H9 (cell line): ENCODE data around the gene SLC35F3. TPM values are rescaled to one million over a fixed set of nuclear protein-coding genes. Genes with fewer than 3 reads are reported as not detected.

Source experiments
- DNase-seq: peaks from one replicate; pipeline ENCODE4 v3.0.0-alpha.2; 2017
- H2AFZ ChIP-seq: one replicate; pipeline ENCODE4 v1.6.1; 2013; ENCODE audit warnings: mild to moderate bottlenecking, low read length, control low read depth, moderate library complexity
- H2AK5ac ChIP-seq: 2 replicates; pipeline ENCODE4 v1.6.1; 2013; ENCODE audit warnings: low read length, control low read depth, mixed read lengths; ENCODE audit not compliant: insufficient read length
- H2BK120ac ChIP-seq: one replicate; pipeline ENCODE4 v1.6.1; 2013; ENCODE audit warnings: low read depth, mild to moderate bottlenecking, low read length, control low read depth, inconsistent platforms; ENCODE audit not compliant: poor library complexity, severe bottlenecking
- H2BK12ac ChIP-seq: 2 replicates; pipeline ENCODE4 v1.6.1; 2013; ENCODE audit warnings: low read length, control low read depth, mixed read lengths, low read depth; ENCODE audit not compliant: insufficient read length
- H2BK15ac ChIP-seq: 2 replicates; pipeline ENCODE4 v1.6.1; 2013; ENCODE audit warnings: low read depth, low read length, control low read depth
- H2BK20ac ChIP-seq: one replicate; pipeline ENCODE4 v1.6.1; 2013; ENCODE audit warnings: low read depth, mild to moderate bottlenecking, low read length, control low read depth, inconsistent platforms; ENCODE audit not compliant: poor library complexity, severe bottlenecking
- H2BK5ac ChIP-seq: 2 replicates; pipeline ENCODE4 v1.6.1; 2013; ENCODE audit warnings: low read length, control low read depth, mixed read lengths; ENCODE audit not compliant: insufficient read length
- H3K14ac ChIP-seq: 2 replicates; pipeline ENCODE4 v1.6.1; 2013; ENCODE audit warnings: low read length, control low read depth; ENCODE audit not compliant: insufficient read depth
- H3K18ac ChIP-seq: 2 replicates; pipeline ENCODE4 v1.6.1; 2013; ENCODE audit warnings: low read depth, mild to moderate bottlenecking, mixed read lengths, low read length, control low read depth; ENCODE audit not compliant: insufficient read length
- H3K23ac ChIP-seq: 2 replicates; pipeline ENCODE4 v1.6.1; 2013; ENCODE audit warnings: low read length, control low read depth, mixed read lengths, low read depth; ENCODE audit not compliant: insufficient read length
- H3K23me2 ChIP-seq: 2 replicates; pipeline ENCODE4 v1.6.1; 2013; ENCODE audit warnings: low read depth, mild to moderate bottlenecking, mixed read lengths, low read length, control low read depth; ENCODE audit not compliant: insufficient read length, poor library complexity, severe bottlenecking
- H3K27ac ChIP-seq: 2 replicates; pipeline ENCODE4 v1.5.1; 2013; ENCODE audit warnings: low read length, control low read depth, mixed read lengths, low read depth; ENCODE audit not compliant: insufficient read length
- H3K27me3 ChIP-seq: 2 replicates; pipeline ENCODE4 v1.6.1; 2013; ENCODE audit warnings: low read length, control low read depth, inconsistent platforms; ENCODE audit not compliant: insufficient read depth
- H3K4ac ChIP-seq: 2 replicates; pipeline ENCODE4 v1.6.1; 2013; ENCODE audit warnings: low read depth, mild to moderate bottlenecking, control low read depth, inconsistent platforms, low read length, moderate library complexity
- H3K4me1 ChIP-seq: 2 replicates; pipeline ENCODE4 v1.6.1; 2013; ENCODE audit warnings: low read length, control low read depth, inconsistent platforms; ENCODE audit not compliant: insufficient read depth
- H3K4me2 ChIP-seq: 2 replicates; pipeline ENCODE4 v1.6.1; 2013; ENCODE audit warnings: low read length, control low read depth, mixed read lengths; ENCODE audit not compliant: insufficient read length, insufficient read depth
- H3K56ac ChIP-seq: 2 replicates; pipeline ENCODE4 v1.6.1; 2013; ENCODE audit warnings: low read depth, mild to moderate bottlenecking, mixed read lengths, low read length, control low read depth; ENCODE audit not compliant: insufficient read length
- H3K79me1 ChIP-seq: 2 replicates; pipeline ENCODE4 v1.6.1; 2013; ENCODE audit warnings: low read depth, mild to moderate bottlenecking, moderate library complexity, low read length, control low read depth, inconsistent platforms; ENCODE audit not compliant: insufficient read depth, poor library complexity, severe bottlenecking
- H3K79me2 ChIP-seq: 2 replicates; pipeline ENCODE4 v1.6.1; 2013; ENCODE audit warnings: low read length, control low read depth, inconsistent platforms; ENCODE audit not compliant: insufficient read depth
- H3K9ac ChIP-seq: 2 replicates; pipeline ENCODE4 v1.6.1; 2013; ENCODE audit warnings: low read length, control low read depth, mixed read lengths; ENCODE audit not compliant: insufficient read length; ENCODE audit errors: extremely low read depth
- H3K9me3 ChIP-seq: one replicate; pipeline ENCODE4 v1.6.1; 2013; ENCODE audit warnings: low read depth, low read length, inconsistent platforms; ENCODE audit not compliant: control insufficient read depth
- H3T11ph ChIP-seq: one replicate; pipeline ENCODE4 v1.6.1; 2013; ENCODE audit warnings: mild to moderate bottlenecking, low read length, control low read depth, inconsistent platforms
- H4K20me1 ChIP-seq: one replicate; pipeline ENCODE4 v1.6.1; 2013; ENCODE audit not compliant: control insufficient read depth, insufficient read length, insufficient read depth
- H4K5ac ChIP-seq: 2 replicates; pipeline ENCODE4 v1.6.1; 2013; ENCODE audit warnings: low read depth, mild to moderate bottlenecking, mixed read lengths, low read length, control low read depth; ENCODE audit not compliant: insufficient read length
- H4K8ac ChIP-seq: replicated peaks from 2 replicates; pipeline ENCODE4 v1.6.1; 2013; ENCODE audit warnings: low read length, control low read depth, mixed read lengths, low read depth; ENCODE audit not compliant: insufficient read length
- H4K91ac ChIP-seq: 2 replicates; pipeline ENCODE4 v1.6.1; 2013; ENCODE audit warnings: low read depth, mild to moderate bottlenecking, moderate library complexity, mixed read lengths, low read length, control low read depth; ENCODE audit not compliant: insufficient read length
- H3K27ac Mint-ChIP-seq, 3 experiments: 2 replicates in 2 of 3; 3 replicates in 1 of 3; pipeline ENCODE4 v1.8.0; 2020 to 2021; ENCODE audit warnings: mixed read lengths in 3 of 3, mild to moderate bottlenecking in 1 of 3, moderate library complexity in 1 of 3
- H3K27me3 Mint-ChIP-seq: 2 replicates; pipeline ENCODE4 v1.8.0; 2021; ENCODE audit warnings: low read depth, mild to moderate bottlenecking, moderate library complexity, mixed read lengths
- H3K36me3 Mint-ChIP-seq, 3 experiments: 2 replicates in 2 of 3; 3 replicates in 1 of 3; pipeline ENCODE4 v1.8.0; 2020 to 2021; ENCODE audit warnings: low read depth in 3 of 3, mixed read lengths in 3 of 3; ENCODE audit not compliant: insufficient read depth in 1 of 3
- H3K4me1 Mint-ChIP-seq, 2 experiments: 2 replicates each; pipeline ENCODE4 v1.8.0; 2020; ENCODE audit warnings: mixed read lengths in 2 of 2
- H3K4me3 Mint-ChIP-seq, 2 experiments: 2 replicates in 1 of 2; 3 replicates in 1 of 2; pipeline ENCODE4 v1.8.0; 2020 to 2021; ENCODE audit warnings: mild to moderate bottlenecking in 2 of 2, mixed read lengths in 2 of 2, moderate library complexity in 1 of 2
- H3K9me3 Mint-ChIP-seq, 2 experiments: 2 replicates in 1 of 2; 3 replicates in 1 of 2; pipeline ENCODE4 v1.8.0; 2020; ENCODE audit warnings: mild to moderate bottlenecking in 2 of 2, mixed read lengths in 2 of 2, moderate library complexity in 1 of 2
- WGBS: extraction: QIAGEN DNeasy Blood & Tissue Kit; methylation state at CpG from one replicate; pipeline ENCODE4 v1.1.7; 2013; ENCODE audit warnings: missing lambda C conversion rate, low lambda C conversion rate, mixed read lengths; ENCODE audit not compliant: insufficient read length; ENCODE audit errors: extremely low coverage; 5-methylcytosine and 5-hydroxymethylcytosine counted together
- total RNA-seq: library from RNA; stranded (reverse); gene quantifications from 2 replicates; pipeline ENCODE4 v1.2.1, GENCODE V29; 2021
- TF ChIP-seq, protein P1 (sequence below): fragments of 200-600 bp; sonication (generic); conservative IDR thresholded peaks from 3 replicates; pipeline ENCODE4 v1.8.0; 2021; ENCODE audit warnings: antibody characterized with exemption, mild to moderate bottlenecking

The SLC35F3 gene
- total RNA-seq, 1 experiment from 2014 or later, result 0.81 TPM

DNA sequence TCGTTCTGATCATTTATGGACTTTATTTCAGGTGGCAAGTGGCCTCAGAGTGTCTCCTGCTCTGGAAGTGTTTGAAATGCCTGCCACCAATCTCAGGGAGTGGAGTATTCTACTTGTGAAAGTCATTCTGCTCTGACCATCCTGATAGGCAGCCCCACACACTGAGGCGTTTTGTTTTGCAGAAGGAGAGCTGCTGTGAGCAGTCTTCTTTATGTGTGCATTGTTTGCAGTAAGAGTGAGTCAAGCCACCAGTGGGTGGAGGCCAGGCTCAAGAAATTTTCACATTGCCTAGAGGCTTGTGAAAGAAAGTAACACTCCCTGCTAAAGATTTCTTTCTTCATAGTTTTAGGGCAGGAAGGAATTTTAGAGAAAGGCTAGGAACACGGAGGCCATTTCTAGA is 204.4 kb downstream of the SLC35F3 start:
- H3K27ac Mint-ChIP-seq, result no peak overlapping the region
- no peak overlapping the region for H2BK20ac ChIP-seq
- no peak overlapping the region for H2BK5ac ChIP-seq
- no peak overlapping the region for H2BK12ac ChIP-seq
- no peak for DNase-seq
- no peak overlapping the region for H2BK15ac ChIP-seq
- no peak overlapping the region for H4K8ac ChIP-seq
- no peaks in the 10 kb centered on the region for H3K9me3 ChIP-seq
- no peaks in the 10 kb centered on the region; the same call in 1 of the 2 replicates for H3K27me3 ChIP-seq
- H3K4me2 ChIP-seq, result no peak overlapping the region
- H2AK5ac ChIP-seq, result no peak overlapping the region
- H3K4ac ChIP-seq, result no peak overlapping the region
- no peak overlapping the region for H3K9ac ChIP-seq
- WGBS, result no CpG with 5 or more reads among the region's 3 CpGs
- no peak overlapping the region for H3K4me3 Mint-ChIP-seq
- no peaks in the 10 kb centered on the region for H3K23me2 ChIP-seq
- no peak overlapping the region for H2AFZ ChIP-seq
- H3K18ac ChIP-seq, result no peak overlapping the region
- H3K27ac ChIP-seq, result no peak overlapping the region
- no peaks in the 10 kb centered on the region for H3K9me3 Mint-ChIP-seq
- H3K4me1 Mint-ChIP-seq, result peaks cover 4 to 6% of the 10 kb centered on the region in 2 experiments
- H3K79me1 ChIP-seq, result no peaks in the 10 kb centered on the region
- H3K27me3 Mint-ChIP-seq, result no peaks in the 10 kb centered on the region; the same call in 1 of the 2 replicates
- H4K20me1 ChIP-seq, result no peaks in the 10 kb centered on the region
- H3K79me2 ChIP-seq, result no peaks in the 10 kb centered on the region
- no peak overlapping the region for H3K56ac ChIP-seq
- H3K23ac ChIP-seq, result no peak overlapping the region
- TF ChIP-seq, protein P1, sequence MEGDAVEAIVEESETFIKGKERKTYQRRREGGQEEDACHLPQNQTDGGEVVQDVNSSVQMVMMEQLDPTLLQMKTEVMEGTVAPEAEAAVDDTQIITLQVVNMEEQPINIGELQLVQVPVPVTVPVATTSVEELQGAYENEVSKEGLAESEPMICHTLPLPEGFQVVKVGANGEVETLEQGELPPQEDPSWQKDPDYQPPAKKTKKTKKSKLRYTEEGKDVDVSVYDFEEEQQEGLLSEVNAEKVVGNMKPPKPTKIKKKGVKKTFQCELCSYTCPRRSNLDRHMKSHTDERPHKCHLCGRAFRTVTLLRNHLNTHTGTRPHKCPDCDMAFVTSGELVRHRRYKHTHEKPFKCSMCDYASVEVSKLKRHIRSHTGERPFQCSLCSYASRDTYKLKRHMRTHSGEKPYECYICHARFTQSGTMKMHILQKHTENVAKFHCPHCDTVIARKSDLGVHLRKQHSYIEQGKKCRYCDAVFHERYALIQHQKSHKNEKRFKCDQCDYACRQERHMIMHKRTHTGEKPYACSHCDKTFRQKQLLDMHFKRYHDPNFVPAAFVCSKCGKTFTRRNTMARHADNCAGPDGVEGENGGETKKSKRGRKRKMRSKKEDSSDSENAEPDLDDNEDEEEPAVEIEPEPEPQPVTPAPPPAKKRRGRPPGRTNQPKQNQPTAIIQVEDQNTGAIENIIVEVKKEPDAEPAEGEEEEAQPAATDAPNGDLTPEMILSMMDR, result no peak
- H4K5ac ChIP-seq, result no peak overlapping the region
- H3K36me3 Mint-ChIP-seq, result no peaks in the 10 kb centered on the region
- no peaks in the 10 kb centered on the region for H3K4me1 ChIP-seq
- no peak overlapping the region for H3K14ac ChIP-seq
- H3T11ph ChIP-seq, result no peak overlapping the region
- H2BK120ac ChIP-seq, result no peak overlapping the region
- no peak overlapping the region for H4K91ac ChIP-seq
